ENCODE measurements around the gene OLFM2. TPM values are rescaled to one million over a fixed set of nuclear protein-coding genes. Genes with fewer than 3 reads are reported as not detected.

Gene OLFM2
- total RNA-seq, 1 donor from 2014 or later, result 1.7 TPM

DNA sequence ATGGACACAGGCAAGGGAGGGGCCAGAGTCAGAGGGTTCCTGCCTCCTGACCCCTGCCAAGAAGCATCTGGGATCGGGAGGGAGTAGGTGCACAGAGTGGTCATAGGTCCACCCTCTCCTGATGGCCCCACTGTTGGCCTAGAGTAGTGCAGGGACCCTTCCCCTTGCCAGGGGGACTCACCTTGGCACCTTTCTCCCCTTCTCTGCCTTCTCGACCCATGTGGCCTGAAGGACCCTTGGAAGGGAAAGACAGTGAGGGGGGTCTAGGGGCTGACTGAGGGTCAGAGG lies 33.3 kb upstream of the OLFM2 start:
- Histone ChIP-seq H3K4me3 (no peak overlapping the region), H3K27me3 (ENCODE audit: low read depth) (peaks cover 62% of the 10 kb centered on the region), H3K9me3 (replicated peaks) (no peaks in the 10 kb centered on the region), H3K36me3 (peaks cover 12% of the 10 kb centered on the region), H3K4me1 (no peaks in the 10 kb centered on the region), H3K27ac (replicated peaks) (no peak overlapping the region)
- intact Hi-C loops (cut with micrococcal nuclease), result no loop called here
- TF ChIP-seq CTCF (IDR thresholded peaks at IDR 0.05; ENCODE audit: borderline replicate concordance), result no peak
- no peak for DNase-seq

- Histone ChIP-seq H3K4me1 (no peaks in the 10 kb centered on the region), H3K36me3 (peaks cover 17% of the 10 kb centered on the region), H3K27me3 (ENCODE audit: low read depth) (peaks cover 63% of the 10 kb centered on the region), H3K27ac (replicated peaks) (no peak overlapping the region), H3K9me3 (replicated peaks) (no peaks in the 10 kb centered on the region), H3K4me3 (no peak overlapping the region)
- TF ChIP-seq CTCF (IDR thresholded peaks at IDR 0.05; ENCODE audit: borderline replicate concordance), result no peak
- intact Hi-C loops (cut with micrococcal nuclease), result no loop called here
- DNase-seq, result no peak
Measured at GRCh38 chr19:9968820-9969687, 32.7 kb upstream of the OLFM2 start.

DNA sequence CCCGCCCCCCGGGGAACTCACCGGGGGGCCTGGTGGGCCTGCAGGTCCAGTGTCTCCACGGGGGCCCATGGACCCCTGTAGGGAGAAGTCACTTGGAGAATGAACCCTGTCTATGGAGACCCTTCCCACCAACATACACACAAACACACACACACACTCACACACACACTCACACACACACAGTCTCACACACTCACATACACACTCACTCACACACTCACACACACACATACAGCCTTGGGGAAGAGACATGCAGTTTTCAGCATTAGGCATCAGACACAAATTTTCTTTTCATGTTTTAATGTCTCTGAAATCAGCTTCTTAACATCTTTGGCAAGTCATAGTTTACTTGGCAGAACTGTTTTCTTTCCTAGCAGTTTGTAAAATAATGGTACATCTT lies 31.0 kb upstream of the OLFM2 start:
- Histone ChIP-seq H3K4me1 (no peaks in the 10 kb centered on the region), H3K27ac (replicated peaks) (no peak overlapping the region), H3K9me3 (replicated peaks) (no peaks in the 10 kb centered on the region), H3K4me3 (no peak overlapping the region), H3K27me3 (ENCODE audit: low read depth) (peaks cover 73% of the 10 kb centered on the region), H3K36me3 (peaks cover 29% of the 10 kb centered on the region)
- DNase-seq, result no peak
- intact Hi-C loops (cut with micrococcal nuclease), result no loop called here
- TF ChIP-seq CTCF (IDR thresholded peaks at IDR 0.05; ENCODE audit: borderline replicate concordance), result no peak

GRCh38 chr19:9966448-9966847 lies 30.1 kb upstream of the OLFM2 start:
- DNase-seq, result no peak
- Histone ChIP-seq H3K36me3 (peaks cover 28% of the 10 kb centered on the region), H3K4me1 (no peaks in the 10 kb centered on the region), H3K9me3 (replicated peaks) (no peaks in the 10 kb centered on the region), H3K27me3 (ENCODE audit: low read depth) (peaks cover 74% of the 10 kb centered on the region), H3K4me3 (no peak overlapping the region), H3K27ac (replicated peaks) (no peak overlapping the region)
- TF ChIP-seq CTCF (IDR thresholded peaks at IDR 0.05; ENCODE audit: borderline replicate concordance), result no peak
- intact Hi-C loops (cut with micrococcal nuclease), result no loop called here

DNA sequence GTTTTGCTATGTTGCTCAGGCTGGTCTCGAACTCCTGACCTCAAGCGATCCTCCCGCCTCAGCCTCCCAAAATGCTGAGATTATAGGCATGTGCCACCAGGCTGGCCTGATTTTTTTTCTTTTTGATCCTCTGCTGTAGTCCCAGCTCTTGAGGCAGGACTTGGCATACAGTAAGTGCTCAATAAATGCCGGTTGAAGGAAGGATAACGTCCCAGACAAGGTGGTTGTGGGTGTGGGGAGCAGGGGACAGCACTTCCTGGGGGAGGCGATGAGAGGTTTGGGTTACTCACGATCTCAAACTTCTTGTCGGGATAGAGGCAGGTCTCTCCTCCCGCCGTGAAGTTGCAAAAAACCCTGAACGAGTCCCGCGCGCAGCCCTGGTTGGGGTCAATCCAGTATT lies 29.7 kb upstream of the OLFM2 start:
- TF ChIP-seq CTCF (IDR thresholded peaks at IDR 0.05; ENCODE audit: borderline replicate concordance), result no peak
- peaks cover 79% of the 10 kb centered on the region for H3K27me3 ChIP-seq (ENCODE audit: low read depth)
- intact Hi-C loops (cut with micrococcal nuclease), result no loop called here
- no peak overlapping the region for H3K4me3 ChIP-seq
- no peak for DNase-seq
- peaks cover 28% of the 10 kb centered on the region for H3K36me3 ChIP-seq
- no peaks in the 10 kb centered on the region for H3K4me1 ChIP-seq
- H3K9me3 ChIP-seq (replicated peaks), result no peaks in the 10 kb centered on the region
- H3K27ac ChIP-seq (replicated peaks), result no peak overlapping the region

Measured in left ventricle myocardium inferior (tissue), 1 donor.